HG03571 (cell line): ENCODE measurements around the gene RGMA.
"Not testable (repeated sequence)": the region's sequence is repeated elsewhere in the genome, so short reads cannot be mapped to it uniquely, and the experiment has no call there.

Experiments used
- ATAC-seq: cut with Tn5 transposase; IDR thresholded peaks from one replicate; pipeline ENCODE4 v1.9.1; 2021; ENCODE audit not compliant: unreplicated experiment

Gene RGMA

GRCh38 chr15:93035953-93036810 is 52.8 kb downstream of the RGMA start:
- ATAC-seq, result peak; percentile 60

- ATAC-seq, result no peak
Measured at GRCh38 chr15:93035092-93035915, 53.7 kb downstream of the RGMA start.

- no peak for ATAC-seq
Measured at GRCh38 chr15:93034512-93034911, 54.5 kb downstream of the RGMA start.

- no peak for ATAC-seq
Measured at GRCh38 chr15:93033434-93034045, 55.5 kb downstream of the RGMA start.

- not testable (repeated sequence) for ATAC-seq
Measured at GRCh38 chr15:93032515-93033206, 56.4 kb downstream of the RGMA start.

GRCh38 chr15:93031557-93032384 is 57.2 kb downstream of the RGMA start:
- not testable (repeated sequence) for ATAC-seq

- no peak for ATAC-seq
Measured at GRCh38 chr15:93031103-93031464, 57.9 kb downstream of the RGMA start.

- peak; percentile 79 for ATAC-seq
Measured at GRCh38 chr15:93030430-93031102, 58.4 kb downstream of the RGMA start.

GRCh38 chr15:93029836-93030429 is 59.1 kb downstream of the RGMA start:
- no peak for ATAC-seq

- no peak for ATAC-seq
Measured at GRCh38 chr15:93029214-93029835, 59.7 kb downstream of the RGMA start.

- no peak for ATAC-seq
Measured at GRCh38 chr15:93028632-93029213, 60.3 kb downstream of the RGMA start.

GRCh38 chr15:93028111-93028631 is 60.8 kb downstream of the RGMA start:
- no peak for ATAC-seq

GRCh38 chr15:93027413-93027812 is 61.6 kb downstream of the RGMA start:
- no peak for ATAC-seq

GRCh38 chr15:93026380-93026817 is 62.6 kb downstream of the RGMA start:
- no peak for ATAC-seq

- no peak for ATAC-seq
Measured at GRCh38 chr15:93025625-93025982, 63.4 kb downstream of the RGMA start.

- no peak for ATAC-seq
Measured at GRCh38 chr15:93024716-93025624, 64.0 kb downstream of the RGMA start.

- no peak for ATAC-seq
Measured at GRCh38 chr15:93024293-93024692, 64.7 kb downstream of the RGMA start.
